ENCODE data around the gene TSHZ2.
A peak's percentile ranks its signal among the peaks of the same experiment; 100 is the strongest.
"Not testable (repeated sequence)": the region's sequence is repeated elsewhere in the genome, so short reads cannot be mapped to it uniquely, and the experiment has no call there.

TSHZ2 gene

GRCh38 chr20:52962183-52962582 is 10.0 kb upstream of the TSHZ2 start:
- no peak for DNase-seq (ENCODE audit: low read depth)

DNA sequence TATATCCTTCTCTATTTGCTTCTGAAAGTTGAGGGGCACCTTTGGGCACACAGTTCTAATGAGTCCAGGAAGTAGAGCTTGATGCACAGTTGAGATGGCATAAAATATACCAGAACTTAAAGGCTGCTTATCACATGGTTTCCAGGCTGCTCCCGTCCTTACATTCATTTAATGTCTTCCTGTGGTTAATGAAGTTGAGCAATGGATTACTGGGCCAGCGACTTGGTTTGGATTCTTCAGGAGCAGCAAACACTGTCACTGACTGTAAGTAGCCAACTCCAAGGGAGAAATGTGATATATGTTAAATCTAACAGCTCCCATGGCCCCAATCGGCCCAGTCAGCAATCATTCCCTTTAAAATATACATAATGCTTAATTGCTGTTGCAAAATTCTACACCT is 9.0 kb upstream of the TSHZ2 start:
- no peak for DNase-seq (ENCODE audit: low read depth)

DNA sequence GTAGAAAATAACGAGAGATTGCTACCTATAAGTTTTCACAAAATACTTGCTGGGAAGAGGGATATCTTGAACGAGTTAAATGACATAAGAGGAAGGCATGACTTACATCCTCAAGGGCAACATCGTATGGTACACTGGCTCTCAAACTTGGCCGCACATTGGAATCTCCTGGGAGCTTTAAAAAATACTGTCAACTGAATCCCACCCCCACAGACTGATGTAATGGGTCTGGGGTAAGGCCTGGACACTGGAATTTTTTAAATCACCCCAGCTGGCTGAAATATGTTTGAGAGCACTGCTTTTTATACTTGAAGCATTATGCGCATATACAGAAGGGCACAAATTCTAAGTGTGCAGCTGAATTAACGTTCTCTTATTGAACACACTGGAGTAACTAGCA is 8.0 kb upstream of the TSHZ2 start:
- no peak for DNase-seq (ENCODE audit: low read depth)

DNA sequence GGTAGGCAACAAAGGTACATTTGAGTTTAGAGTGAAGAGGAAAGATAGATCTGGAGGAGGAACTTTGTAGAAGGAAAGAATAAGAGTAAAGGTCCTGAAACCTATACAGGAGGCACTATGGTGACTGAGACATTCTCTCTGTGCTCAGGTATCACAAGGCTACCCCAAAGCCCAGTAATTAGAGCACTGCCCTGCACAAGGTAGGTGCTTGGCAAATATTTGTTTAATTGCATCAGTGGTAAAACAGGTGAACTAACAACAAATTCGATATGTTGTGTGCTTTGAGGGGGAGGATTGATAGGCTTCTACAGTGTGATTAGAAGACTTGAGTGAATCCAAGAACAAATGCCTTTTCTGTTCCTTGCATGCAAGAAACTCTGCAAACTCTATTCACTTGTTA is 6.8 kb upstream of the TSHZ2 start:
- DNase-seq (ENCODE audit: low read depth), result no peak

DNA sequence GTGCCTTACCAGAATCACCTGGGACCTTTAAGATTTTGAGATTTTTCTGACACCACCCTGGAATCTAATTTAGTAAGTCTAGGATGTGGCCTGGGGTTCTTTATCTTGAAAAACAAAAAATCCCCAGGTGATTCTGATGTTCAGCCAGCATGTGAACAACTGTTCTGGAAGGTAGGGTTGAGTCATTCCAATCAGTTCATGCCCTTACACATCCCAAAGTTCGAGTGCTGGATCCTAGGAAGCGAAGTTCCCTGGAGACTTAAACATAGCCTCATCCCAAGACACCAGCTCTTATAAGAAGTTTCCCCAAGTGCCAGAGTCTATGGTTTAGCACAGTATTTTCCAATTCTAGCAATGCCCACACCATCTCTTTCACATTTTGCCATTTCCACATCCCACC is 6.3 kb upstream of the TSHZ2 start:
- DNase-seq (ENCODE audit: low read depth), result no peak

- not testable (repeated sequence) for DNase-seq (ENCODE audit: low read depth)
Observed at GRCh38 chr20:52966543-52966942, 5.6 kb upstream of the TSHZ2 start.

- no peak for DNase-seq (ENCODE audit: low read depth)
Observed at GRCh38 chr20:52971498-52972189, 514 bp upstream of the TSHZ2 start.

- DNase-seq (ENCODE audit: low read depth), result no peak
Observed at GRCh38 chr20:52972965-52973819, 1.0 kb downstream of the TSHZ2 start.

GRCh38 chr20:52974179-52974594 is 2.0 kb downstream of the TSHZ2 start:
- no peak for DNase-seq (ENCODE audit: low read depth)

DNA sequence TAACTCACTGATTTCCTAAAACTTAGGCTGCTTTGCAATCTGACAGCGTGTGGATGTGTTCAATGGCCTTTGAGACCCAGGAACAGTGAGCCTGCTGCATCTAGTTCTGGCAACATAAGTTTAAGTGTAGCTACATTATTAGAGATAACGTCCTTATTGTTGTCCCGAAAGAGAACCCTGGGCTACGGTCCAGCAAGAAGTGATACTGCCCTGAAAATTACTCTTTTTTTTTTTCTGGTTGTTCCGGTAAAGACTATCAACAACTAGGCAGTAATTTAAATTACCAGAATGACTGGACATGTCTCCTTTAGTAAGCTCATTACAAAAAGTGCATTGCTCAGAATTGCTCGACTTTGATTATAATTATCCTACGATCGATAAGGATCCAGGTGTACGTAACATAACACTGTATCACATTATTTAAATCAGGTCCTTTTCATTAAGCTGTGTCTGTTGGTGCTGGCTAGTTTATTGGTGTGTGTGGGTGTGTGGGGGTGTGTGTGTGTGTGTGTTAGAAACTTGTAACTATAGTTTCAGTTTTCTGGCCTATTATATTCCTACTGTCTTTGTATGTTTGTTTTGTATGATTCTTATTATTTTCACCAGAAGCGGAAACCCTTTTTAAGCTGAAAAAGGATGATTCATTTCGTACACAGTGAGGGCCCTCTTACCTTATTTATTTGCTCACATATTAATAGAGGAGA is 3.0 kb downstream of the TSHZ2 start:
- no peak for DNase-seq (ENCODE audit: low read depth)

- no peak for DNase-seq (ENCODE audit: low read depth)
Observed at GRCh38 chr20:52975803-52976531, 3.8 kb downstream of the TSHZ2 start.

- DNase-seq (ENCODE audit: low read depth), result no peak
Observed at GRCh38 chr20:52978851-52979250, 6.7 kb downstream of the TSHZ2 start.

DNA sequence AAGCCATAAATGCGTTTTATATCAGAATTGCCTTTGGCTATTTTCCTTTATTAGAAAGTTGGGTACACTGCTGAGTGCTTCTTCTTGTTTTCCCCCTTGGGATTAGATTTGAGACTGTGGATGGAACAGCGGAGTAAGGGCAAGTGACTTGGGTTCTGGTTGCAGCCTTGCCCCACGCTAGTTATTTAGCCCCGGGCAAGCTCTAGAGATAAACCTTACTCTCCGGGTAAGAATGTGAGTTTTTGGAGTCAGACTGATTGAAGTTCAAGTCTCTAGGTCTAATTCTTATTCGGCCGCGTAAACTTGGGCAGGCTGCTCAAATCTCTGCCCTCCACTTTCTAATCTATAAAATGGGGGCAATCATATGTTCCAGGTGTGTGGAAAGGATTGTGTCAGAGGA is 8.9 kb downstream of the TSHZ2 start:
- no peak for DNase-seq (ENCODE audit: low read depth)

DNA sequence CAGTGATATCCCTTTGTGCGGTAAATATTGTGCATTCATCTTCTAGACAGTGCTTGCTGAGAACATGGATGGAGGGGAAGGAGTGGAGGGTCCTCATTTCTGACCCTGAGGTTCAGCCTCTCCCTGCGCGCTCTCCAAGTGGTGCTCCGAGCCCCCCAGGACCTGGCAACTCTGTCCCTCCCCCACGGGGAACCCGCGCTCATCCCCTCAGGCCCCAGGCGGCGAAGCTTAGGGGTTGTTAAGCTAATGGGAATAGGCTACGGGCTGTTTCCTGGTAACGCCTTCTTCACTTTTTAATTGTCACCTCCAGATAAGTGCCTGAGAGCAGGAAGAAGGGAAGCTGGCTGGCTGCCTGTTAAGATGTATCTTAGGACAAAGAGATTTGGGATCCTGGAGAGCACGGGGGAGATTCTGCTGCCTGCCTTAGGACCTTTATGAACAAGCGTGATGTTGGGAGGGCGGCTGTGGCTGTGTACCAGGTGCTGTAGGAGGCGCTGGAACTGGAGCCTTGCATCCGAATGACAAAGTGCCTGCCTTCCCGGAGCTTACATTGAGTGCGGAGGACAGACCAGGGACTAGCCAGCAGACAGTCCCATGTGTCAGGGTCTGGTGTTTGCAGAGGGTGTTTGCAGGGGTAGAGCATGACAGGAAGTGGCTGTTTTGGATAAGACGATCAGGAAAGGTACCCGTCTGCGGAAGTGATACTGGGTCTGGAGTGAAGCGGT is 11.7 kb downstream of the TSHZ2 start:
- no peak for DNase-seq (ENCODE audit: low read depth)

DNA sequence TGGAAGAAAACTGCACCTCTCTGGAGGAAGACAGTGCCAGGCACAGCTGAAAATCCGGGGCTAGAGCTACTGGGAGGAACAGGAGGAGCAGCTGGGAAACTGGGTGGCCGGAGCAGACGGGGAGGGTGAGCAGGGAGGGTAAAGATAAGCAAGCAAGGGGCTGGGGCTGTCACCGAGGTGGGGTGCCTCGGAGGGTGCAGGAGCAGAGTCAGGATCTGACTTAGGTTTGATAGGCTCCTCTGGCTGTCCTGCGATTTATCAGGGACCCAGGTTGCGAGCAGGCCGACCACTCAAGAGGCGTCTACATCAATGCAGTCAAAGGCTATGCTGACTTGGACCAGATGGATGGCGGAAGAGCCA is 12.3 kb downstream of the TSHZ2 start:
- no peak for DNase-seq (ENCODE audit: low read depth)

DNA sequence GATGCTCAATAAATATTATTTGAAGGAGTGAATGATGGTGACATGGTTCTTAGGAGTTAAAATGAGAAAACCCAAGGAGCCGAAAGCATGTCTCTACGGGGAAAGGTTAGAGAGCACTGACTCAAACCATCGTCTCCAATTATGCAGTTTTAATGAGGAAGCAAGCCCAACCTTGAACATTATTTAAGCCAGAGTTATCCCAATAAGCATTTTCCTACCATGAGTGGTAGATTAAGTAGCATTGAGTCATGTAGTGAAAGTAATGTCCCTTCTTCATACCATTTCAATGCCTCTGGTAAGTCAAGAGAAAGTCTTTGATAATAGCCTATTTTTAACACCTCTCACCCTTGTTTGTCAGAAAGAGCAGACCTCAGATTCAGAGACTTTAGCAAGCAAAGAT is 13.5 kb downstream of the TSHZ2 start:
- DNase-seq (ENCODE audit: low read depth), result peak; percentile 19

- DNase-seq (ENCODE audit: low read depth), result no peak
Observed at GRCh38 chr20:52987295-52987694, 15.1 kb downstream of the TSHZ2 start.

- no peak for DNase-seq (ENCODE audit: low read depth)
Observed at GRCh38 chr20:52991830-52992229, 19.7 kb downstream of the TSHZ2 start.

- DNase-seq (ENCODE audit: low read depth), result no peak
Observed at GRCh38 chr20:52992632-52993031, 20.5 kb downstream of the TSHZ2 start.

DNA sequence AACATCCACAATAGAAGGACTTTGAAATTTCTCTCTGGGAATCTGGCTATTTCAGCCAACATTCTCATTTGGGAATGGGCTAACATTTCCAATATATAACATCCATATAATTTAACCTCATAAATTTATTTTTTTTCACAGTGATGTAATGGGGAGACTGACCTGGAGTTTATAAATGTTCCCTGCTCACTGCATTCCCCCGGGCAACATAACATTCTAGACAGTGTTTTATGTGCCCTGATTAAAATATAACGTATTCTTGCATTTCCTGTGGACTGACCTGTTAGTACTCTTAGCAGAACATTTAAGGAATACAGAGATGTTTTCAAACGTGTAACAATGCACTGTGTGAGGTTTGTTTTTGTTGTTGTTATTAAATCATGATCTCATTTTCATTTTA is 20.9 kb downstream of the TSHZ2 start:
- DNase-seq (ENCODE audit: low read depth), result no peak

GRCh38 chr20:52994184-52994970 is 22.2 kb downstream of the TSHZ2 start:
- no peak for DNase-seq (ENCODE audit: low read depth)
